ACHN (cell line): ENCODE results near the gene LUC7L2.
"Not testable (repeated sequence)": the region's sequence is repeated elsewhere in the genome, so short reads cannot be mapped to it uniquely, and the experiment has no call there.

Source experiments
- DNase-seq: peaks from one replicate; pipeline ENCODE4 v3.0.0-alpha.2; 2015
- in situ Hi-C: cut with HindIII; loops from 2 replicates; pipeline ENCODE4 v1.10.0; 2017; ENCODE audit warnings: low sequenced_read_pairs, low pct_ligation_motif_present, low pct_unique_long_range_greater_than_20kb

Gene LUC7L2

DNA sequence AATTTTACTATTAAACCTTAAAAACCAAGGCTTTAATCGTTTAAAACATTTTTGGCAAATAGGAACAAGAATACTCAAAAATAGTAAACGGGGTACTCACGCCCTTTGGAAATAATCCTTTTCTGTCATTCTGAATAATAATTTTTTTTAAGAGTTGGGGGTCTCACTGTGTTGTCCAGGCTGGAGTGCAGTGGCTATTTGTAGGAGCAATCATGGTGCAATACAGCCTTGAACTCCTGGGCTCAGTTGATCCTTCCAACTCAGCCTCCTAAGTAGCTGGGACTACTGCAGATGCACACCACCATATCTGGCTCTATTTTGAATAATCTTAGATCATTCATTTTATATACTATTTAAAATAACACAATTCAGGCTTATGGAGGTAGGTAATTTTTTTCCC, 24.9 kb downstream of the LUC7L2 start:
- in situ Hi-C loops, result no loop called here
- no peak for DNase-seq

DNA sequence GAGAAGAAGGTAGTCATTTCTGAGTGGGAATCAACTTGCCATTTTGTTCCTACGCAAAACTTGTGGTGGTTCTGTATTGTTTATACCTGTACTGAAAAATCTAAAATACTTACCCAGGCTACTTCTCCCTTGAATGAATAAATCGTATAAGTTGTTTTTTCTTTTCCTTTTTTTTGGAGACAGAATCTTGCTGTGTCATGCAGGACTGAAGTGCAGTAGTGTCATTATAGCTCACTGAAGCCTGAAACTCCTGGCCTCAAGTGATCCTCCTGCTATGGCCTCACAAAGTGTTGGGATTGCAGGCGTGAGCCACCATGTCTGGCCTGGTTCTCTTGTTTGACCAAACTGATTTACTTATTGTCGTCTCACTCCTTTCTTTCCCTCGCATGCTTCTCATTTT, 27.9 kb downstream of the LUC7L2 start:
- no peak for DNase-seq
- in situ Hi-C loops, result no loop called here

DNA sequence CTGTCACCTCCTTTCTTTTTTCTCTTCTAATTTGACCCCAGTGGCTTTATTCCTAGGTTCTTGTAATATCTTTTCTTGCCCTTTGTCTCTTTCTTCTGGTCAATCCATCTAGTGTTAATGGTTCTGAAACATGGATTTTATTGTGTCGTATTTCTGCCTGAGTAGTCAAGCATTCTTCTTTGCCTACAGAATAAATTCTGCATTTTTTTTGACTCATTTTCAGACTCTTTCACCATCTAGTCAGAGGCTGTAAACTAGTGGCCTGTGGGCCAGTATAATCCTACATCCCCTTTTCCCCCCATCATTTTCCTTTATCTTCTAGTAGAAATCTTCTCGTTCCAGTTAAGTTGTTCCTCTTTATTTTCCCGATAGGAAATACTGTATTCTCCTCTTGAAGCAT, 29.4 kb downstream of the LUC7L2 start:
- in situ Hi-C loops, result no loop called here
- no peak for DNase-seq

DNA sequence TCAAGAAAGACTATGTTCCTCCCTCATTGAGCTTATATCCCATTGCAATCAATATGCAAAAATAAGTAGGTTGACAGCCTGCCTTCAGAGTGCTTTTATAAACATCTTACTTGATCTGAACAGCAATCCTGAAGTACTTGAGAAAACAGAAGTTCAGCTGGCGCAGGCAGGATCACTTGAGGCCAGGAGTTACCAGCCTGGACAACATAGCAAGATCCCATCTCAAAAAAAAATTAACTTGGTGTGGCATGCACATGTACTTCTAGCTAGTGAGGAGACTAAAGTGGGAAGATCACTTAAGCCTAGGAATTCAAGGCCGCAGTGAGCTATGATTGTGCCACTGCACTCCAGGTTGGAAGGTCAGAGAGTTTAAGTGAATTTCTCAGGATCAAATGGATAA, 30.1 kb downstream of the LUC7L2 start:
- in situ Hi-C loops, result no loop called here
- DNase-seq, result no peak

DNA sequence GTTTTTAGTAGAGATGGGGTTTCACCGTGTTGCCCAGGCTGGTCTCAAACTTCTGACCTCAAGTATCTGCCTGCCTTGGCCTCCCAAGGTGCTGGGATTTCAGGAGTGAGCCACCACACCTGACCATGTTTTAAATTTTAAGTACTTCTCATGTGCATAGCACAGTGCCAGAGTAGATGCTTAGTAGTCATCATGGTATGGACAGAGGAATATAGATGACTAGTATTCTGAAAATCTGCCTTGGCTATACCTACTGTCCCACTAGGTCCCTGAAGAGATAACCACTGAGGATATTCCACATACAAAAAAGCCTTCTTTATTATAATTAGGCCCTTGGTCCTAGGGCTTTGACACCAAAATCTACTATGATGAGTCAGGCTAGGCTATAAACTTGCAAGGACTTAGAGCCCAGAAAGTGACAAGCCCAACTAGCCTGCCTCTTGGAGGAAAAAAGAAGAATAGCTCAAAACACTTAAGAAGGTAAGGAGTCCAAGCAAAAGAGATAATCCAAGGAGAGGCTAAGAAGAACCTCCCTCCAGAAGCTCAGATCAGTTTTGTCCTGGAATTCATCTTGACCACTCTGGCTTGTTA, 34.0 kb downstream of the LUC7L2 start:
- DNase-seq, result no peak
- in situ Hi-C loops, result no loop called here

DNA sequence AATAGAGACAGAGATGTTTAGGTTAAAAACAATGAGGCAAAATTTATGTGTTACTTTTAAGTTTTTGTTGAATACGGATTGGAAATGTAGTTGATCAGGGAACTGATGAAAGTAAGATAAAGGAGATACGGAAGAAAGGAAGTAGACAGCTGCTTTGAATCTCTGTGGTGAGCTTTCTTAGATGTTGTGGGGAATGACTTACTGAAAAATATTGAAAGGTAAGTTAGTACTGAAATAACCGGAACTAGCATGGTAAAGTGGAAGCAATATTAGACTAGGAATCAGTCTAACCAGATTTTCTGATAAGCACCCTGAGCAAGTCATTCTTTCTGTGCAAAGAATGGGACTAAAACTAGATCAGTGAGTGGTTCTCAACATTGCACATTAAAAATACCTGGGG, 34.8 kb downstream of the LUC7L2 start:
- in situ Hi-C loops, result no loop called here
- no peak for DNase-seq

DNA sequence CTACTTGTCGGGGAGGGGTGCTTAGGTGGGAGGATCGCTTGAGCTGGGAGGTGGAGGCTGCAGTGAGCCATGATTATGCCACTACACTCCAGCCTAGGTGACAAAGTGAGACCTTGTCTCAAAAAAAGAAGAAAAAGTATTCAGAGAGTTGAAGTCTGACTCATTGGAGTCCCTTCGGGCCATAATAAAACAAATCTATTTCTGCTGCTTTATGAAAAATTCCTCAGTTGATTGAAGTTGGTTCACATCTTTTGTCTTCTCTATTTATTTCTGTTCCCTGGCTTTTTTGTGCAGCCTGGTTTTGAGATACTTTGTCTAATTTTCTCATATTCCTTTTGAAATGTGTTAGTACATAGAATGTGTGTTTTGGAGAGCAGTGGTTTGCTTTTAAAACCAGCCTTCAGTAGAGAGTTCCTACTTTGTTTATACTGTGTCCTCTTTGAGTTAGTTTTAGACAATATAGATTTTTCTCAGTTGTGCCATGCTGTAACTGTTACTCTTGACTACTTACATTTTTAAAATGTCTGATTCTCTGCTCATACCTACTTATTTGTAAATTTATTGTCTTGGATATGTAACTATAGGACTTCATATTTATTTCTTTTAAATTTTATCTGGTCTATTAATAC, 36.7 kb downstream of the LUC7L2 start:
- in situ Hi-C loops, result no loop called here

DNA sequence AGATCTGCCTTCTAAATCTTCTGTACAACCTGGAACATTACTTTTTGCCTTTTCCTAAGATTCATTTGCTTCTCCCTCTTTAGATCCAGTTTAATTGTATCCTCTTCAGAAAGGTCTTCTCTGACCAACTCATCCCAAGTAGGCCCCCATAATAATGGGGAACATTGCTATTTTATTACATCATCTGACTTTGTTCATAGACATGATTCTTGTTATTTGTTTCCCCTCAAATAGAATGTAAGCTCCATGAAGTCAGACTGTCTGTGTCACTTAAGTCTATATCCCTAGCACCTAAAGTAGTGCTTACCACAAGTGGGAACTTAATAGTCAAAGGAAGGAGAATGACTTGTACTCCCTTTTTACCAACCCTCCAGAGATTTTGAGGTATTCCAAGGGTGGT, 37.5 kb downstream of the LUC7L2 start:
- DNase-seq, result no peak
- in situ Hi-C loops, result no loop called here

More for the DNA sequence above, 36.7 kb downstream of the LUC7L2 start:
- no peak for DNase-seq

DNA sequence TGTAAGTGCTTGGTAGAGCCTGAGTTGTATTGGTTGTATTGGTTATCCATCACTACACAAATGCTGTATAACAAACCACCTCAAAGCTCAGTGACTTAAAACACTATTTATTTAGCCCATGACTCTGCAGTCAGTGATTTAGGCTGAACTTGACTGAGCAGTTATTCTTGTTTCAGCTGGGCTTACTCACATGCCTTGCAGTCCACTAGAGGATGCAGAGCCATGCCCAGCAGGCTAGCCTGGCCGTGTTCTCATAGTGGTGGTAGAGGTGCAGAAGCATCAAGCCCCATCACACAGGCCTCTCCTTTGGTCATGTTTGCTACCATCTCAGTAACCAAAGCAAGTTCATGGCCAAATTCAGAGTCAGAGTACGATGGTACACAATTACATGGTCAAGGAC, 43.9 kb downstream of the LUC7L2 start:
- DNase-seq, result no peak
- in situ Hi-C loops, result no loop called here

DNA sequence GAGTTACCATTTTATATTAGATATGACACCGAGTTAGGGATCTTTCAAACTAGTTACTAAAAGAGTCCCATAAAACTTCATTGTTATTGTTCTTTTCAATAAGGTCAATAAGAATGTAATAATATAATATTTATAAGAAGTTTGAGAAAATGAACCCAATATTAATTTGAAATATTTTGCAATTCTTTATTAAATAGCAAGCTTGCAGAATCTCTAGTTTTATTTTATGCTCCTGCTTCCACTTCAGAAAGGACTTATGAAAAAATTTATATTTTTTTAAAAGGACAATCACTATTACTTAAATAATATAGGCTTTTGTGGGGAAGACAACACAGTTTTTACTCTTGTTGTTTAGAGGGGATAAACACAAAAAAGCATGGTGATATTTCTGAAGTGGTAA, 47.9 kb downstream of the LUC7L2 start:
- DNase-seq, result no peak
- in situ Hi-C loops, result no loop called here

DNA sequence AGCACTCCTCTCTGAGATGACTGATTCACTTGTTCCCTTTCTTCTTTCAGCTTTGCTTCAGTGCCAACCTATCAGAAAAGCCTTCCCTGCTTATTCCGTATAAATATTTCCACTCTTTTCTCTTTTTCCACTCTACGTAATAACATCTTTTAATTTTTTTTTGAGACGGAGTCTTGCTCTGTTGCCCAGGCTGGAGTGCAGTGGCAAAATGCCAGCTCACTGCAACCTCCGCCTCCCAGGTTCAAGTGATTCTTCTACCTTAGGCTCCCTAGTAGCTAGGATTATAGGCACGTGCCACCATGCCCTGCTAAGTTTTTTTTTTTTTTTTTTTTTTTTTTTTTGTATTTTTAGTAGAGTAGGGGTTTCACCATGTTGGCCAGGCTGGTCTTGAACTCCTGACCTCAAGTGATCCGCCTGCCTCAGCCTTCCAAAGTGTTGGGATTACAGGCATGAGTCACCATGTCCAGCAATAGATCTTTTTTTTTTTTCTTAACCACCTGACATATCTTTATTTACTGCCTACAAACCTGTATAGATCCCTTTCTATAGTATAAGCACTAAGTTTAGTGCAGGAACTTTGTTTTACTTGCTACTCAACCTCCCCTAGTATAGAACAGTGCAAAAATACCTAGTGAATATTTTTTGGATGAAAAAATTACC, 55.2 kb downstream of the LUC7L2 start:
- DNase-seq, in situ Hi-C loops: not testable (repeated sequence)

DNA sequence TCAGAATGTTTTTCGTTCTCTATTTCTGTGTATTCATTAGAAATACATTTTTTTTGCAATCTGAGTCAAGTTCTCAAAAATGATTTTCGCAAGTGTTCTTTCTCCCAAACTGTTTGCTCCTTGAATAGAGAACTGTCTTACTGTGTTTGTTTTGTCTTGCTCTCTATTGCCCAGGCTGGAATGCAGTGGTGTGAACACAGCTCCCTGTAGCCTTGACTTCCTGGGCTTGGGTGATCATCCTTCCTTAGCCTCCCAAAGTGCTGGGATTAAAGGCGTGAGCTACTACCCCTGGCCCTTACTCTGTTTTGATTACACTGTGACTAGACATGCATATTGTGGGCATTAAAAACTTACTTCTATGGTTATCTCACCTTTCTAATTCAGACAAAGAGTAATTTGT, 56.7 kb downstream of the LUC7L2 start:
- in situ Hi-C loops, result no loop called here

DNA sequence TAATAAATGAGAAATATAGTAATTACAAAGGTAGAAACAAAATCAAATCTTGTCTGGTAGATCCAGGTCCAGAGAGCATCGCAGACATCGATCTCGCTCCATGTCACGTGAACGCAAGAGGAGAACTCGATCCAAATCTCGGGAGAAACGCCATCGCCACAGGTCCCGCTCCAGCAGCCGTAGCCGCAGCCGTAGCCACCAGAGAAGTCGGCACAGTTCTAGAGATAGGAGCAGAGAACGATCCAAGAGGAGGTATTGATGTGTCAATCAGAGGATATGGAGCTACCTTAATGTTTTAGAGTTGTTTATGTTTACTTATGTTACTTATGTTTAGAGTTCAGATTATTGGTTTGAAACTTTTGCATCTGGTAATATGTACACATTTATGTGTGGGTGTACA, 57.8 kb downstream of the LUC7L2 start:
- DNase-seq, result no peak
- in situ Hi-C loops, result no loop called here

More for the DNA sequence above, 56.7 kb downstream of the LUC7L2 start:
- DNase-seq, result no peak

DNA sequence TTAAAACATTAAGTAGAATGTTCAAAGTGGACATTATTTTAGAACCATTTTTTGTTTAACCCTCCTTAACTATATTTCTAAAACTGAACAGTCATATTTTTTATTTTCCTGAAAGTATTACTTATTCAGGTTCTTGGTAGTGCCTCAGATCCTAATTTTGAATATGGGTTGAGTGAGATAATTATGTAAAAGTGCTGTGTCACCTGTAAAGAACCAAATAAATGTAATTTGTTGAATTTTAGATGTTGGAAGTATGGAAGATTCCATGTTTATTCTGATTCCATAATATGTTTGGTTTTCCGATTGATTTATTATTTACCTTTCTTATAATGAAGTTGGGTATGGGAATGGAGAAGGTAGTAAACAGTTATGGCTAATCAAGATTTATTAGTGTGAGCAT, 61.4 kb downstream of the LUC7L2 start:
- in situ Hi-C loops, result no loop called here
- no peak for DNase-seq

DNA sequence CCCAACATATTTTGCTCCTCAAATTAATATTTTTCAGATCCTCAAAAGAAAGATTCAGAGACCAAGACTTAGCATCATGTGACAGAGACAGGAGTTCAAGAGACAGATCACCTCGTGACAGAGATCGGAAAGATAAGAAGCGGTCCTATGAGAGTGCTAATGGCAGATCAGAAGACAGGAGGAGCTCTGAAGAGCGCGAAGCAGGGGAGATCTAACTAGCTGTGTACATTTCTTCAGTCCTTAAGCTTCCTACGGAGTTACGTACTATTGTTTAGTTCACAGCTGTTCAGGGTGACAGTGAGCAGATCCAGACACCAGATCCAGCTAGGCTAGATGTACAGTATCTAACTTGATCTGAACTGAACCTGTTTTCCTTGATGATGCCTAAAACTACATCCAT, 62.4 kb downstream of the LUC7L2 start:
- no peak for DNase-seq
- in situ Hi-C loops, result no loop called here

DNA sequence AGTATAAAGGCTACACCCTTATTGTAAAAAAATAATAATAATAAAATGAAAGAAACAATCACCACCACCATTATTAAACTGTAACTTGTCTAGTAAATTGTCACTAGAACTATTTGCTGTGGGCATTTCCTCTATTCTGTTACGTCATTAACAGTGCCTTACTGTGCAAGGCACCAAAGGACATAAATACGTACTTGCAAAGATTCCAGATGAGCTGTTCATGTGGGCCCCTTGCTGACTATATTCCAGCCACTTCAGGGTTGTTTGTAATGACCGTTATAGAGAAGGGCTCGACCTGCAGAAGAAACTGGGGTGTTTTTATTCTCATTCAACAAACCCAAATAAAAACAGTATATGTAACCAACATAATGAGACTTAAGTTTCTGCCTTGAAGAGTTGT, 63.4 kb downstream of the LUC7L2 start:
- in situ Hi-C loops, result no loop called here
- no peak for DNase-seq

DNA sequence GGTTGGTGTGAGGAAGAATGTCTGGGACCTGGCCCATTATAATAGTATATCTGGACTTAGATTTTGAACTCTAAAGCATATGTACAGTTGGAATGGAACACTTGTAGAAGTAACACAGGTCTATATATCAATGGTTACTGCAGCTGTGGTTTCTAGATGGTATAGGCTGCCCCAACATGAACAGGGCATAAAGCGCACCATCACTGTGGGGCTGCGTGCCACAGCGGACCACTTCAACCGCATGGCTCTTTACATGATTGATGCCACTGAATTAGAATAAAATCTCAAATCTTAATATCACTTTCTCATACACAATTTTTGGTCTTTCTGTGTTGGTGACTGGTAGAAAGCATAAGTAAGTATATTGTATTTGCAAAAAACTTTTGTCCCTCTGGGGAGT, 64.3 kb downstream of the LUC7L2 start:
- DNase-seq, result no peak
- in situ Hi-C loops, result no loop called here

DNA sequence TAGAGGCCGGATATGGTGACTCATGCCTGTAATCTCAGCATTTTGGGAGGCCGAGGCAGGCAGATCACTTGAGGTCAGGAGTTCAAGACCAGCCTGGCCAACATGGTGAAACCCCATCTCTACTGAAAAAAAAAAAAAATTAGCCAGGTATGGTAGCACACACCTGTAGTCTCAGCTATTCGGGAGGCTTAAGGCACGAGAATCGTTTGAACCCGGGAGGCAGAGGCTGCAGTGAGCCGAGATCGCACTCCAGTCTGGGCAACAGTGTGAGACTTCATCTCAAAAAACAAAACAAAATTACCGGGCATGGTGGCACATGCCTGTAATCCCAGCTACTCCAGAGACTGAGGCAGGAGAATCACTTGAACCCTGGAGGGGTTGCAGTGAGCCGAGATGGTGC, 66.0 kb downstream of the LUC7L2 start:
- DNase-seq, in situ Hi-C loops: not testable (repeated sequence)

DNA sequence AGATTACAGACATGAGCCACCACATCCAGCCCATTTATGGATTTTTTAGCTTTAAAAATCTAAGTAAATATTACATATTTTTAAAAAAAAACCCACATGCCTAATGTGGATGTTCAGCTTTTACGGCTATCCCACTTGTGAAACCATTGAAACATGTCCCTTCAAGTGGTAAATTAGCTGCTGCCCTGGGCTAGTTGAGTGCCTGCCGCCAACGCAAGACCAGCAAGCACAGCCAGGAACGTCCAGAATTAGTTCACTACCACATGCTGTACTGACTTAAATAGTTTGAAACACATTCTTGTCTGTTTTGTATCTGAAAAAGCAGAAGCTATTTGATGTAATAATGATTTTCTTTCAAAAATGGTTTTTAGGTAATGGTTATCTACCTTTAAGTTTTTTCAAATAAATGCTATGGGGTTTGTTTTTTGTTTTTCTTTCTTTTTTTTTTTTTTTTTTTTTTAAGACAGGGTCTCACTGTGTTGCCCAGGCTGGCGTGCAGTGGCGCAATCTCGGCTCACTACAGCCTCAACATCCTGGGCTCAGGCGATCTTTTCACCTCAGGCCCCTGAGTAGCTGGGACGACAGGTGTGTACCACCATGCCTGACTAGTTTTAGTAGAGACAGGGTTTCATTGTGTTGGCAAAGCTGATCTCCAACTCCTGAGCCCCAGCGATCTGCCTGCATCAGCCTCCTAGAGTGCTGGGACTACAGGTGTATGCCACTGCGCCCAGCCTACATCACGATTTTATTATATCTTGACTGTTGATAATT, 66.7 kb downstream of the LUC7L2 start:
- in situ Hi-C loops, result no loop called here
- no peak for DNase-seq

DNA sequence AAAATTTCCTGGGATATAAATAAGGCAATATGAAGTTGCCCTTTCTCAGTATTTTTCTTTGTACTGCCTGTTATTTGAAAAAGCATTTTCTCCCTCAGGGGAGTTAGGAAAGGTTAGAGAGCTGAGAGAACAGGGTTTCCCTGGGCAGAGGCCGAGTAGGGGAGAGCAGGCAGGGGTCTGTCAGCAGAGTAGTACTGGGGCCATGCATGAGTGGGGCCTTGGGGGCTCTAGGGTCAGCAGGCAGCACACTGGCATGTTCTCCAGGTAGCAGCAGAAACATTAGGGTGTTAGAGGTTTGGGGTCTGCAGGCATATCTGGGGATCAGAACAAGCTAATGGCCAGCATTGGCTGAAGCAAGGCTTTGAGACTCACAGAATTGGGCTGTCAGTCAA, 67.3 kb downstream of the LUC7L2 start:
- in situ Hi-C loops, result no loop called here
- DNase-seq, result no peak
